Measurements from ENCODE around the gene NOTCH2.

The NOTCH2 gene

DNA sequence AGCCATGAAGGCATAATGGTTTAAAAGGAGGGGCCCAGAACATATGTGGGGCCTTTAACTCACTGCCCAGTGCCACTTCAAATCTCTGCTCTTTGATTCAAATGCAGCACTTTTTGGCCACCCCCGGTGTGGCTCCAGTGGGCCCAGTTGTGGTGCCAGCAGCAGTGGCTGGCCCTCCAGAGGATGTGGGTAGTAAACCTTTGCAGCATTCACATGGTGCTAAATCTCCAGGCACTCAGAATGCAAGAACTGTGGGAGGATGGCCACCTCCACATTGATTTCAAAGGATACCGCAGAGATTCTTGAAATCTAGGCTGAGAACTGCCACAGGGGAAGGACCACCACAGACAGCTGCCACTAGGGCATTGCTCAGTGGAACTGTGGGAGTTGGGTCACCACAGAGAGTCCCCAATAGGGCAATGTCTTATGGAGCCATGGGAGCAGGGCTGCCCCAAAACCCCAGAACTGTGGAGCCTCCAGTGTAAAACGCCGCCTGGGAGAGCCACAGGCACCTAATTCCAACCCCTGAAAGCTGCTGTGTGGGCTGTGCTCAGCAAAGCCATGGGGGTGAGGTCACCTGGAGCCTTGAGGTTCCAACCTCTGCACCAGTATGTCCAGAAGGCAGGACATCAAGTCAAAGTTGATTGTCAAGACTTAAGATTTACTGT, 166.6 kb downstream of the NOTCH2 start:
- no peak for DNase-seq

DNA sequence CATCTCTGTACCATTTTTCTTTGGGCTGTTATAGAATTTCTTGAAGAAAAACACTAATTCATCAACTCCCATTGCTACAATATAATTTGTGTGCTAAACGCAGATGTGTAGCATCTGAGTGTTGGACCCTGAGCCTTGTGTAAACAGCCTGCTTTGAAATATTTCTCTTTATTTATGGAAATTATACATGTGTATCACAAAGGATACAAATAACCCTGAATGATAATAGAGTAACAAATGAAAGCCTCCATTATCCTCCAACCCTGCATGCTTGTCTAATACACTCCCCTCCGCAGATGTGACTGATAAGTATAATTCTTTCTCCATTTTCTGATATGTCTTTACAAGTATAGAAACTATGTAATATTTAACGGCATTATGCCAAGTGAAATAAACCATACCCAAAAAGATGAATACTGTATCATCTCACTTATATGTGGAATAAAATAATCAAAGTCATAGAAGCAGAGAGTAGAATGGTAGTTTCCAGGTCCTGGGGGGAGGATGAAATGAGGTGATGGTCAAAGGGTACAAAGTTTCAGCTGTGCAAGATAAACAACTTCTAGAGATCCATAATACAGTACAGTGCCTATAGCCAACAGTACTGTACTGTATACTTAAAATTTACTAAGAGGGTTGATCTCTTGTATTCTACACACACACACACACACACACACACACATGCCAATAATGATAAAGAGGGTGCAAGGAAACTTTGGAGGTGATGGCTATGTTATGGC, 170.3 kb downstream of the NOTCH2 start:
- no peak for DNase-seq

DNA sequence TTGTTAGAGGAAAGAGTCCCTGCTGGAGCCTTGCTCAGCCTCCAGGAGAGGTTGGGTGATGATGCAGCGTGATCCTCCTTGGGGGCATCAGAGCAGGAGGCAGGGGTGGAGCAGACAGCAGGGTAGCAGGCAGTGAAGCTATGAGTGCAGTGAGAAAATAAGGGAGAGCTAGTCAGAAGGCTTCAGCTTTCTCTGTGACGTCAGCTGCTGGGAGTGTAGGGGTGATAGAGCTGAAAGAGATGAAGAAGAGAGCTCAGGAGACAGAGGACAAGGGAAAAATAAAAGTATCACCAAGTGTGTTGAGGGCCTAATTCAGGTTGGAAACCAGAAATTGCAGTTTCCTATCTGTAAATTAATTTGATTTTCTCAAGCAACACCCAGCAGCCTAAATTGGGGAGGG, 170.9 kb downstream of the NOTCH2 start:
- DNase-seq: no peak

DNA sequence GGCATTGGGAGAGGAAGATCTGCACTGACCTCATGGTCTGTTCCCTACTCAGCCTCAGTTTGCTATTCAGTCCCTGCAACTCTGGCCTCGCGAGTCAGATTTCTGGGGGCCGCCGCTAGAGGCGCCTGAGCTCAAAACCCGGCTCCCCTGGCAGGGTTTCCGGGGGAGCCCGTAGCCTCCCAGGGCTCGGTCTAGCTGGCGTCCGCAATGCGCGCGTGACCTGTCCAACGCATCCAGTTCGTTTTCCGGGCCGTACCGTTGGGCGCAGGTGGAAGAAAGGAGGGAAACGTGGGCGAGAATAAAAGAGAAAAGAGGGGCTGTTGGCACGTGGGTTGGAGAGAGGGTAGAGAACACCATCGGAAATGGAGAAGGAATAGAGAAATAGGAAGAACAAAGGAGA, 173.2 kb downstream of the NOTCH2 start, which contains the start of gene ADAM30:
ADAM30 (minus strand) TSS at position 213 of the 400 bp plus-strand sequence; CDS start at position 34, 179 bp downstream.
- DNase-seq: no peak

DNA sequence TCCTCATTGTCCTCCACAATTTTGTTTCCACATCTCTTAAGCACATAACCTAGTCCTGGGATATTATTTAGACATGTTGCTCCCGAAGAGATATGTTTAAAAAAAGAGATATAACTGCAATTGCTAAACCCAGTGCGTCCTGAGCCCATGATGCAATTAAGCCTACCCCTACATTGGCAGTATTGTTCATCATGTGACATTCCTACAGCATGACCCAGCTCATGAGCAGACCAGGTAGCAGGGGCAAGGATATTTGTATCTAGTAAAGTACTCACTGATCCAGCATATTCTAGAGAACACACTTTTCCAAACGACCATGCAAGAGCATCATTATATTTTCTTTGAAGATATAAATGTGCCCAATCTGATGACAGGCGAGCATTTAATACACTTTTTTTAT, 174.4 kb downstream of the NOTCH2 start:
- DNase-seq: no peak

DNA sequence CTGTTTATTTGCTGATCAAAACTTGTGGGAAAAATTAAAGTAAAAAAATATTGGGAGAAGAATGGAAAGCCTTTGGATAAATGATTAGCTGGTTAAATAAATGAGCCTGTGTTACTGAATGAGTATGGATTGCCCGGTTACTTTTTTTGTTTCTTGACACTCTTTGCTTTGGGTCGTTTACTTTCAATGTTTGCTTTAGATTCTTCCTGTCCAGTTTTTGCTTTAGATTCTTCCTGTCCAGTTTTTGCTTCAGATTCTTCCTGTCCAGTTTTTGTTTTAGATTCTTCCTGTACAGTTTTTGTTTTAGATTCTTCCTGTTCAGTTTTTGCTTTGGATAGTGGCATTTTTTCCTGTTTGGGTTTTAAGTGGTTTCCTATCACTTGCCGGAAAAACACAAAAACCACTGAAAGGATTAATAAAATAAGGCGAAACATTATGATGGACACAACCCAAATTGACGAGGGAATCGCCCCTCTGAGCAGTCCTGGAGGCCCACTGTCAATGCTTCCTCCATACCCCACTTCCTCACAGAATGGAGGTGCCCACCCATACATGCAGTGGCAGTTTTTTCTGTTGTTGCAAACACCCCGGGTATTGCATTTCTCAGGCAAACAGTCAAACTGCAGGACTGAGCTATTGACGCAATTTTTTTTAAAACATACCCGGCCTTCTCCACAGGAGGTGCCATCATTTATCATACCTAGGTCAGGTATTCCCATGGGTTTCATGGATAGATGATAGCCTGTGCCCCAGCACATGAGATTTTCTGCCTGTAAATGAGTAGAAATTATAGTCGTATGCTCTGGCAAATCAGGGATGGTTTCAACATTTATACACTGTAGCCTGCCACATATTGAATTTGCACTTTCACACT, 175.4 kb downstream of the NOTCH2 start:
- DNase-seq: no peak

DNA sequence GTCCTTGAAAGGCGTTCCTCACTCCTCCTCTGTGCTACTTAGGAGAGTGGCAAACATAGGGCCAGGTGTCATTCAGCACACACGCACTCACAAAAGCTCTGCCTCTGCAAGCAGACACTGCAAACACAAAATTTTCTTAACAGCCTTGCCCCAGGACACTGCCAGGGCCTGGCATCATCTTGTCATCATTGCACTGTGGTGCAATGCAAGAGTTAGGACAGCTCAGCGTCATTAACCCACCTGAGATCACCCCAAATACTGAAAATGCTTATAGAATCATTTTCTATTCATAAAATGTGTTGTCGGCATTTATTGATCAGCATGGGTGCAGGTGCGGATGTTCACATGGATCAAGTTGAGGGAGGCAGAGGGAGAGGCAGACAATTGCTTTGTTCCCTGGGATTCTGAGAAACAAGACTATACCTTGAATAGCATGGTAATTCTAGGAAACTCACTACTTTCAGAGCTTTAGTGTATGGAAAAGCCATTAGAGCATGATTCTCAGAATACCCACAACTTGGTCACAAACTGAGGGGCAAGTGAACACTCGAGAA, 176.1 kb downstream of the NOTCH2 start:
- no peak for DNase-seq

DNA sequence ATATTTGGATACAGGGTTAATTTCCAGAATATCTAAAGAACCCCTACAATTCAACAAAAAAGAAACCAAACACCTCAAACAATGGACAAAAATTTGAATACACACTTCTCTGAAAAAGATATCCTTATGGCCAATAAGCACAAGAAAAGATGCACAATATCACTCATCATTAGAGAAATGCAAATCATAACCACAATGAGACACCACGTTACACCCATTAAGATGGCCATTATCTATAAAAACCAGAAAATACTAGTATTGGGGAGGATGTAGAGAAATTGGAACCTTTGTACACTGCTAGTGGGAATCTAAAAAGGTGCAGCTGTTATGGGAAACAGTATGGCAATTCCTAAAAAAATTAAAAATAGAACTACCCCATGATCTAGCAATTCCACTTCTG, 178.1 kb downstream of the NOTCH2 start:
- DNase-seq: no peak

DNA sequence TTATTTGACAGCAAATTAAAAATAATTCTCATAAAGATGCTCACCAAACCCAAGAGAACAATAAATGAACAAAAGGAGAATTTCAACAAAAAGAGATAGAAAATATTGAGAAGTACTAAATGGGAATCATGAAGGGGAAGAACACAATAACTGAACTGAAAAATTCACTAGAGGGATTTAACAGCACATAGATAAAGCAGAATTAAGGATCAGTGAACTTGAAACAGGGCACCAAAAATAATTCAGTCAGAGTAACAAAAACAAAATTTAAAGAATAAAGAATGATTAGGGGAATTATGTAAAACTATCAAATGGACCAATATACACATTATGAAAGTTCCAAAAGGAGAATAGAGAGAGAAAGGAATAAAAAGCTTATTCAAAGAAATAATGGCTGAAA, 181.0 kb downstream of the NOTCH2 start:
- DNase-seq: no peak

DNA sequence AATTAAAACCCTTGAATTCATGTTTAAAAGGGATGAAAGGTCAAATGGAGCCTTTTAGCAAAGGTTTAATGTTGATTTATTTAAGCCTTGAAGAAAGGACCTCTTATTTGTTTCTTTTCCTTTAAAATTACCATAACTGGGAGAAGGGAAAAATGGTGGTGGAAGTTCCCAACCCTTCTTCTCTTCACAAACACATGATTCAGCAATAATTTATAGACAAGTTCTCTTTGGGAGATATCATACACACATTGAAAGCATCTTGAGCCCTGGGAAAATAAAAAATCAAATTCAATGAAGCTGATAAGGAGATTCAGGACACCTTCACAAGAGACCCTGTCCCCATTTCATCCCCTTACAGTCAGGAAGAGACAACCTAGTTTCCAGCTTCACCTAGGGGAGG, 182.0 kb downstream of the NOTCH2 start:
- no peak for DNase-seq

DNA sequence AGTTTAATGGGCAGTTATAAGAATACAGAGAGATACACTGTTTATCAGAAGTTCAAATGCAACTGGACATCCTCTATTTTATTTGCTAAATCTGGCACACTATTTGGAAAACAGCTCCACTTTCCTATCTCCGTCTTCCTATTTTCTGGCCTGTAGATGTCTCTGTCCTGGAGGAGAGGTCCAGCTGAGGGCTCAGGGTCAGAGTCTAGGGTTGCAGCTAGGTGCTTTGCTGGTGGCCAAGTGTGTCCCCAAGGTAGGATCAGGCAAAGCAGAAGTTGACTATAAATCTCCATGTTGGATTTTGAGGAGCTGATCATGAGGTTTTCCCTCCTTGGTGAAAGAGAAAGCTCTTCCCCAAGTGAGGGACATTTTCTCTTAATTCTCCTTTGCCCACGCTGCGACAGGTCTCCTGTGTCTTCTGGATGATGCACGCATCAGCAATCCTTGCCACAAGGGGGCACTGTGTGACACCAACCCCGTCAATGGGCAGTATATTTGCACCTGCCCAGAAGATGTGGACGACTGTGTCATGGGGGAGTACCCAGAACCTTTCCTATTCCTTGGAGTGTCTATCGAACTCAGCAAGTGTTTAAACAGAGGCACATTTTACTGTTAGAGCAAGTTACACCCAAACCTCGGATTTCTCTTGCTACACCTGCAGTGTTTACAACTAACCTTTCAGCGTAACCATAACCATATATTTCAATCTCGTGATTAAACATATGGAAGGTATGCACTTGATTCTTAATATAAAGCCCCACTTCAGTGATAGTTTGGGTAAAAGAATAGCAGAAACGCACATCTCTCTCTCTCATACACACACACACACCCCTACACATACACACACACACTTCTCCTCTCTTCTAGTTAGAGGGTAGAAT, 183.3 kb downstream of the NOTCH2 start:
- DNase-seq: no peak

DNA sequence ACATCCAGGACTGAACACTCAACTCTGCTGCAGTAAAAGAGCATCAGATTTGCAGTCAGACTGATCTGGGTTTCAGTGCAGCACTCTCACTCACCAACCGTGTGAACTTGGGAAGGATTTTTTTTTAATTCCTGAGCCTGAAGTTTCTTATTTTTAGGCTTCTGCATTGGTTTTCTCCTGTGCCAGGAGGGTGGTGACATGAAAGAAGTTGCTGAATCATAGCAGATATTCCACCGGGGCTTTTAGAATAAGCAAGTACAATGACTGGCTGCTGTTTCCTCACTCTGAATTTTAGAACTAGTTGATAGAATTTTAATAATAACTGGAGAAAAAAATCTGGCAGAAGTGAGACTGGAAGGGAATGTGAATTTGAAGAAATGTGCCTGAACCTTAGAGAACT, 184.8 kb downstream of the NOTCH2 start:
- no peak for DNase-seq

DNA sequence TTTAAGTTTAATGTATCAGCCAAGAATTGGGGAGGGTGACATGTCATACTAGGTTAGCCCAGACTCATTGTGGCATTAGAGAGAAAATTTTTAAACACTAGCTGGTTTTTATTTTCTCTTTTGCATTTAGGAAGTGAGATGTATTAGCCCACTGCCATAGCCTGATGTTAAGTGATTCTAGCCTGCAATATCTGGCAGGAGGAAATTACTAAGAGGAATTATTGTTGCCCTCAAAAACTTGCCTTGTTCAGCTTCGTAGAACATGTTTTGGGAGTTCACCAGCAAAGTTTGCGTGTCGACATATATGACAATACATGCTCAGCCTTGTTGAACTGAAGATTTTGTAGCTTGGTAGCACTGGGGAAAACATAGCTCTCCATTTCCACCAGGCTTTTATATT, 185.6 kb downstream of the NOTCH2 start:
- no peak for DNase-seq

DNA sequence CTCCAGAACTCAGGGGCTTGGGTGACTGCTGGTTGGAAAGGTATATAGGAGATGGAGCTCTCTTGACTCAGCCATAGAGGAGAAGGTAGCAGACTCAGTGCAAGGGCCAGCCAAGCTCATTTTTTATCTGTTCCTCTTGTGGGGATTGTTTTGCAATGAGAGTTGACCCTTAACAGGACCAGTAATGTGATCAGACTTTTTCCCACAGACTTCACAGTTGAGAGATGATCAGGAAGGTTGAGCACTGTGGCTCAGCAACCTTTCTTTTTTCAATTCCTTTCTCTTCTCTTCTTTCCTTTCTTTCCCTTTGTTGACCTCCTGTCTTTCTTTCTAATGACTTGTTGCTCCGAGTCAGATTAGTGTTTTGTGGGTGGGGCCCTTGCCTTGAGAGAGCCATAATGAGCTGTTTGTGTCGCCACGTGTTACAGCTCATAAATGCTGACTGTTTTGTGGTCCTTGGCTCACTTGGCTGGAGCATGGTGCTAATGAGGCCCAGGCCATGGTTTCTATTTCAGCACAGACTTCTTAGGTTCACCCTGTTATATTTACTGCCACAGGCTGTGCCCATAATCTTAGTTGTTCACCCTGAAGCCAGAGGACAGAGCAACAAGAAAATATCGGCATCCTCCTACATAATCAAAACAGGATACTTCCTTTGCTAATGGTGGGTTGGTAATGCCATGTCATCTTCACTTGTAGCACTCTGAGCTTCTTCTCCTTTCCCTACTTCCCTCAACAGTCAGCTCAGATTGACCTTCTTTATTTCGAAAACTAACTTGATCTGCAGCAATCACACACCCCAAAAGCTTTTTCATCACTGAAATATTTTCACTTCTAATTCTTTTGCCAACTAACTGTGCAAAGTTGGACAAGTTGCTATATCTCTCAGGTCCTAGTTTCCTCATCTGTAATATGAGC, 187.1 kb downstream of the NOTCH2 start:
- DNase-seq: no peak

DNA sequence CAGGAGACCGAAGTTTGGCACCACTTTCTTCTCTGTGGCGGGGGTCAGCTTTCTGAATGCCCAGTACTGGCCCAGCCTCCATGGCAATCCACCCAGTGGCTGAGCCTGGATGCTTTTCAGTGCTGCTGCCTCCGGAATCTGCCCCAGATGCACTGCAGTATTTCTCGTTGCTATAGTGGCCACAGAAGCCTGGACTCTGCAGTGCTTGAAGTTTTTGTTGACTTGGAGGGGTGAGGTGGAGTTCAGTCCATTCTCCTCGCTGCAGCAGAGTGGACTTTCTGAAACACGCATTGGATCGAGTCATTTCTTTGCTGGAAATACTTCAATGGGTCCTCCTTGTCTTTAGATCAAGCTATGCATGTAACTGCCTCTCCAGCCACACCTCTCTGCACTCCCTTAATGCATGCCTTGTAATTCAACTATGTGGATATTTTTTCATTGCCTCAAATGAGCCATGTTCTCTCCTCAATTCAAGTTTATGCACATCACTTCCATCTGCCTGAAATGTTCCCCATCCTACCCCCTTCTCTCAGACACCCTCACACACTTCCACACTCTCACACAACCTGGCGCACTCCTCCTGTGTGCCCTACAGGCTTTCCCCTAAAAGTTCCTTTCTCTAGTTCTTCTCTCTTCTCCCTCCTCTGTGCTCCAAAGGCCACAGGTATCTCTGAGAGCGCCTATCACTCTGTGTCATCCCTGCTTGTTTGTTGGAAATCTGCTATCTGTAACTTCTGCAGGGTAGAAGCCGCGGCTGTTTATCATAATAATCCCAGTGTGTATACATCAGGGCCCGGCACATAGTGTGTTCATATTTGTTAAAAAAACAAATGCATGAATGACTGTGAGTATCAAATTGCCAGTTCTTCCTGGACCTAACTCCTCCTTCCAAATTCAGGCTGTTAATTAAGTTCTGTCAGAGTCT, 189.7 kb downstream of the NOTCH2 start:
- DNase-seq: no peak

DNA sequence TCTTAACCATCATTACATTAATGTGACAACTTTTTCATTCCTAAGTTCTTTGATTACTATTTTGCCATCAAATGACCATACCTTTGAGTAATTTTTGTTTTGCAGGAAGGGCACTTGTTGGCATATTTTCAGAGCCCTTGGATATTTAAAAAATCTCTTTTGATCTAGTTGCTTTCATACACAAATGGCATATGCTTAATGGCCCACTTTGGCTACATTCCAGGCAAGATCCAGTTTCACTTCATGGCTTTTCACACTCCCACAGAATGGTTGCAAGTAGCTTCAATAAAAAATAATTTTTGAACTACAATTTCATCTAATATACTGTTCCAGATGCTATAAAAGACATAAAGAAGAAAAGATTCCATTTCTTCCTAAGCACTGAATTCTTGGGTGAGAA, 191.3 kb downstream of the NOTCH2 start:
- no peak for DNase-seq

DNA sequence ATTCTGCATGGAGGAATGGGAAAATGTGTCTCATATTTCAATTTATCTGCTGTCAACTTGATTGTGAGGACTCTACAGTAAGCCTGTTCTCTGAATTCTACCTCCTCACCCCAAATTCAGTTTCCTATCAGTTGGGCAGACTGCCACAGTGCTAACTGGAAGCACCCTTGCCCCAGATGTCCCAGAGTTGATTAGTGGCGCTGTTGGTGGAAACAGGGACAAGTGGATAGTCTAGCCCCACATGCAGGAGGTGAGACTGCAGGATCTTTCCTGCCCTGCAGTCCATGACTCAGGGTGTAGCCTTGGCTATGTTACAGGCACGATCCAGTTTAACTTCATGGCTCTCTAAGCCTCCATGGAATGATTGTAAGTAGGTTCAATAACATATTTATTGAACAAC, 195.3 kb downstream of the NOTCH2 start:
- no peak for DNase-seq

DNA sequence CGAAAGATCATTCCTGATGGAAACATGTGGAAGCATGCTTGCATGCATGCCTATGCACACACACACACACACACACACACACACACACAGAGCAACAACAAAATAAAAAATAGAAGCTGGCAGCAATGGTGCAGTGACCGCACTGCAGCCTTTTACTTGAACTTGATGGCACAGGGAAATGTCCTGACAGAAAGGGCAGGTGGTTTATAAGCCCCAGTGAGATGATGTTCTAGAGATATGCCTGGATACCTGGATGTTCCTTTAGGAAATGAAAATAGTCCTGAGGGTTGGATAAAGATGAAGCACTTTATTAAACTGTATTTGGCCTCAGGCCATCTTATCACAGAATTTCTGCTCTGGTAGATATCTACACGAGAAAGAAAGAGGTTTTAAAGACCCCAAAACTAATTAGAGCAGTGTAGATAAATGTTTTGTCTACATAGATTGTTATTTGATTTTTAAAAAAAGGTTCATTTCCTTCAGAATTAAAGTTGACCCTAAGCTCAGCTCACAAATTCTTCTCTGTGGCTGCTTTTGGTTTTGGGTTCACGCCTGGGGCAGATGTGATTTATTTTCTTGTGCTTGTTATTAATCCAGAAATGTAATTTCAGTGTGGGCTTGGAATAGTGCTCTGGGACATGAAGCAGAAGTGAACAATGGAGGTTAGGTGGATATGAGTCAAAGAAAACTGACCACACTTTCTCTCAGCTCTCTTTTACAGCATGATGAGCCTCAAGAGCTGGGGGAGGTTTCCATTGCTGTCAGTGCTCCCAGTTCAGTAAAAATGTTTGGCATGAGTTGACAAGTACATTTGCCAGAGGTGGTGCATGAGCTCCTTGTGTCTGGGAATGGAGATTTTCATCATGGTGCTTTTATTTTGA, 196.1 kb downstream of the NOTCH2 start:
- DNase-seq: no peak

DNA sequence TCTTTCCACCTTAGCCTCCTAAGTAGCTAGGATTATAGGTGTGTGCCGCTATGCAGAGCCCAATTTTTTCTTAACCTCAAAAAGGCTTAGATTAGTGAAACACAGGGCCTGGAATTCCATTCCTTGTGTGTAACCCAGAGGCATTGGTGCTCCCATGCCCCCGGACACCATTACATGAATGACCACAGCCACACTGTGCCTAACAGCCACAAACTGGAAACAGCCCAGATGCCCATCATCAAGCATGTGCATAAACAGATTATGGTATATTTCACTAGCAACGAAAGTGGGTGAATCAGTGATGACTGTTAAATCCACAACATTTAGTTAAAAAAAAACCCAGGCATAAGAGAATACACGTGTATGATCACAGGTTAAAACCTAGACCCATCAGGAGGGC, 197.6 kb downstream of the NOTCH2 start:
- DNase-seq: no peak
